ENCODE data around the gene ARID5B. TPM values are rescaled to one million over a fixed set of nuclear protein-coding genes. Genes with fewer than 3 reads are reported as not detected.

ARID5B gene
- total RNA-seq, 1 experiment from 2014 or later = 168 TPM

DNA sequence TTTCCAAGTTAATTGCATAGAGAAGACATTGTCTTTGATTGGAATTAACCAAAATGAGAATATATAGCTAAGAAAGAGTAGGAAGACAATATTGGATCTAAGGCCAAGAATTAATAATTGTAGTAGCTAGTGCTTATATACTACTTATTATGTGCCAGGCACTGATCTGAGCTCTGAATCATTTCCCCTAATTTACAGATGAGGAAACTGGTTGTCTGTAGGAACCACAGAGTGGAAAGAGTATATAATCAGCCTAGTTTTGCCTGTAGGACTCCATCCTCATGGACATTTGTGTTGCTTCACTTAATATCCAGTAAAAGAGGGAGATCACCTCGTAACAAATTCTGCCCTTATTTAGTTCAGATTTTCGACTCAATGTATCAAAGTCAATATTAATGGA lies 127.9 kb downstream of the ARID5B start:
- no TSS peak for BruUV-seq (replicated peaks)
- no peaks in the 10 kb centered on the region for H3K9me3 Mint-ChIP-seq (ENCODE audit: unreplicated experiment)
- H3K4me3 Mint-ChIP-seq (ENCODE audit: unreplicated experiment) = peak overlapping the region; percentile 38
- DNase-seq = no peak
- peak overlapping the region; percentile 82 for H3K27ac Mint-ChIP-seq (ENCODE audit: unreplicated experiment)
- Histone ChIP-seq H3K4me1 (peaks cover 86% of the 10 kb centered on the region), H3K36me3 (ENCODE audit: control insufficient read depth, insufficient read depth, low read length) (peaks cover 5% of the 10 kb centered on the region; the same call in 1 of the 2 replicates), H3K4me3 (ENCODE audit: low read depth, low read length) (no peak overlapping the region), H3K27me3 (replicated peaks; ENCODE audit: control insufficient read depth, insufficient read depth, low read length) (no peaks in the 10 kb centered on the region), H3K9me3 (no peaks in the 10 kb centered on the region)
- H3K27me3 Mint-ChIP-seq (ENCODE audit: insufficient read depth, unreplicated experiment) = no peaks in the 10 kb centered on the region
- CTCF ChIA-PET = interaction anchor here (0.6 to 1.2 kb wide), 2 partner anchors 214 to 216 kb away, joined by 3 read pairs; no protein-coding TSS in a partner anchor
- intact Hi-C loops (cut with micrococcal nuclease; ENCODE audit: unreplicated experiment) = no loop called here
- TF ChIP-seq CTCF (IDR thresholded peaks at IDR 0.05; ENCODE audit: insufficient read depth in 1 of 2, low read depth in 1 of 2, low read length in 1 of 2, severe bottlenecking in 1 of 2, unreplicated experiment in 1 of 2) = no peak
- peaks cover 82% of the 10 kb centered on the region for H3K4me1 Mint-ChIP-seq (ENCODE audit: low read depth, unreplicated experiment)
- POLR2A ChIA-PET = interaction anchor here (0.6 kb wide), 1 partner anchor 980 kb away, joined by 4 read pairs; no protein-coding TSS in a partner anchor
- H3K36me3 Mint-ChIP-seq (ENCODE audit: insufficient read depth, unreplicated experiment) = peaks cover 98% of the 10 kb centered on the region

- BruUV-seq (replicated peaks) = no TSS peak
- Mint-ChIP-seq H3K9me3 (ENCODE audit: unreplicated experiment) (no peaks in the 10 kb centered on the region), H3K36me3 (ENCODE audit: insufficient read depth, unreplicated experiment) (peaks cover 100% of the 10 kb centered on the region), H3K4me1 (ENCODE audit: low read depth, unreplicated experiment) (peaks cover 82% of the 10 kb centered on the region), H3K27ac (ENCODE audit: unreplicated experiment) (peak overlapping the region; percentile 53), H3K27me3 (ENCODE audit: insufficient read depth, unreplicated experiment) (no peaks in the 10 kb centered on the region), H3K4me3 (ENCODE audit: unreplicated experiment) (no peak overlapping the region)
- DNase-seq = no peak
- Histone ChIP-seq H3K36me3 (ENCODE audit: control insufficient read depth, insufficient read depth, low read length) (peaks cover 6% of the 10 kb centered on the region), H3K27me3 (replicated peaks; ENCODE audit: control insufficient read depth, insufficient read depth, low read length) (no peaks in the 10 kb centered on the region), H3K9me3 (no peaks in the 10 kb centered on the region), H3K4me3 (ENCODE audit: low read depth, low read length) (no peak overlapping the region), H3K4me1 (peaks cover 85% of the 10 kb centered on the region)
- ChIA-PET CTCF (no interaction called here), POLR2A (no interaction called here)
- no peak for TF ChIP-seq CTCF (IDR thresholded peaks at IDR 0.05; ENCODE audit: insufficient read depth in 1 of 2, low read depth in 1 of 2, low read length in 1 of 2, severe bottlenecking in 1 of 2, unreplicated experiment in 1 of 2)
- intact Hi-C loops (cut with micrococcal nuclease; ENCODE audit: unreplicated experiment) = no loop called here
Observed at GRCh38 chr10:62031507-62031906, 130.0 kb downstream of the ARID5B start.

DNA sequence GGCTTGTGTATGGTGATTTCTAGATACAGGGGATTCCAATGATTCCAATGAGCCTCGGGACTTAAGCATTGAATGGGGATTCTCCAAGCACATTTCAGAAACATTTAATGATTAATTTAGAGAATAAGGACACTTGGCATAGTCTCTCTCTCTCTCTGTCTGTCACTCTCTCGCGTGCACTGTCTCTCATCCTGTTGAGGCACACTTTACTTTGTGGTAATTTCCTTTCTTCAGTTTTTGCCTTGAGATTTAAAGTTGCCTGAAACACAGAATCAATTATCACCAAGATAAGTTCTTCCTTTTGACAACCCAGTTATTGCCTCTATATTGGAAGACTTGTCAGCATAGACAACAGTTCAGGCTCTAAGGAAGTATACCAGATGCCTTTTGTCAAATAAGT lies 131.6 kb downstream of the ARID5B start:
- no peak for DNase-seq
- H3K4me3 ChIP-seq (ENCODE audit: low read depth, low read length) = no peak overlapping the region
- H3K9me3 Mint-ChIP-seq (ENCODE audit: unreplicated experiment) = no peaks in the 10 kb centered on the region
- ChIA-PET CTCF (no interaction called here), POLR2A (no interaction called here)
- no peak overlapping the region for H3K4me3 Mint-ChIP-seq (ENCODE audit: unreplicated experiment)
- H3K27me3 ChIP-seq (replicated peaks; ENCODE audit: control insufficient read depth, insufficient read depth, low read length) = no peaks in the 10 kb centered on the region
- H3K36me3 Mint-ChIP-seq (ENCODE audit: insufficient read depth, unreplicated experiment) = peaks cover 94% of the 10 kb centered on the region
- no peaks in the 10 kb centered on the region for H3K27me3 Mint-ChIP-seq (ENCODE audit: insufficient read depth, unreplicated experiment)
- intact Hi-C loops (cut with micrococcal nuclease; ENCODE audit: unreplicated experiment) = no loop called here
- H3K4me1 Mint-ChIP-seq (ENCODE audit: low read depth, unreplicated experiment) = peaks cover 81% of the 10 kb centered on the region
- no peaks in the 10 kb centered on the region for H3K9me3 ChIP-seq
- H3K36me3 ChIP-seq (ENCODE audit: control insufficient read depth, insufficient read depth, low read length) = peaks cover 7% of the 10 kb centered on the region
- no TSS peak for BruUV-seq (replicated peaks)
- no peak for TF ChIP-seq CTCF (IDR thresholded peaks at IDR 0.05; ENCODE audit: insufficient read depth in 1 of 2, low read depth in 1 of 2, low read length in 1 of 2, severe bottlenecking in 1 of 2, unreplicated experiment in 1 of 2)
- H3K4me1 ChIP-seq = peaks cover 87% of the 10 kb centered on the region
- peak overlapping the region; percentile 4 for H3K27ac Mint-ChIP-seq (ENCODE audit: unreplicated experiment)

Measured in Caco-2 (cell line).